Measurements from ENCODE around the gene WDR5B. TPM values are rescaled to one million over a fixed set of nuclear protein-coding genes. Genes with fewer than 3 reads are reported as not detected.

The WDR5B gene
- total and polyA plus RNA-seq, 2 of the 8 experiments (the other 6 are each of a cell fraction or from before 2014, with no cell fraction given): 1.9 to 3.5 TPM

DNA sequence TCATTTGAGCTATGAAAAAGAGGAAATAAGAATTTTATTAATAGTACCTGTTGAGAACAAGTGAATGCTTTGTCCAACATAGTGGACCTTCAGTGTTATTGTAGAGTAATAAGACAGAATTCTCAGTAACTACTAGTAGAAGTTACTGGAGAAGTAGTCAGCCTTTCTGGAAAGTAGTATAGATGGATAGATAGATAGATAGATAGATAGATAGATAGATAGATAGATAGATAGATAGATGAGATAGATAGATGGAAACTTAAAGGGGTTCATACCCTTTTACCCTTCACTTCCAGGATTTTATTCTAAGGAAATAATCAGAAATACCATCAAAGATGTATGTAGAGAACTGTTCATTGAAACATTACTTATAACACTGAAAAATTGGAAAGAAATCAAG is 26.7 kb downstream of the WDR5B start:
- ChIA-PET POLR2A (ENCODE audit: partially characterized antibody) (no interaction called here), CTCF (ENCODE audit: partially characterized antibody) (interaction anchor here (1.1 to 6.0 kb wide), 3 partner anchors 284 to 843 kb away, joined by 4 to 44 read pairs (median 6); partner anchors contain the start of gene PARP14)
- Histone ChIP-seq H3K18ac (ENCODE audit: extremely low read depth, low read length) (no peak overlapping the region), H3K79me2 (ENCODE audit: control insufficient read depth in 1 of 2, insufficient read depth in 2 of 2, low read length in 2 of 2) (peaks cover 0 to 35% of the 10 kb centered on the region in 2 experiments; a peak in 2 of 4 replicates), H3K23ac (ENCODE audit: insufficient read length) (no peak overlapping the region), H2BK120ac (replicated peaks; ENCODE audit: low read depth, low read length) (no peak overlapping the region), H3K27ac (ENCODE audit: low read depth, low read length) (no peak overlapping the region), H3K9ac (replicated peaks in 1 of 4; ENCODE audit: extremely low read depth in 1 of 4, low read depth in 3 of 4, low read length in 3 of 4) (no peak overlapping the region), H3K4me3 (ENCODE audit: extremely low read depth in 1 of 4, insufficient read depth in 2 of 4, low read depth in 3 of 4, low read length in 4 of 4) (no peak overlapping the region), H3K36me3 (ENCODE audit: control insufficient read depth in 2 of 4, insufficient read depth in 4 of 4, low read length in 3 of 4) (peaks cover 0 to 7% (median 0%) of the 10 kb centered on the region in 4 experiments; a peak in 3 of 8 replicates), H3K4me2 (ENCODE audit: insufficient read depth in 1 of 2, low read depth in 2 of 2, low read length in 2 of 2) (no peak overlapping the region), H3K4ac (replicated peaks; ENCODE audit: insufficient read length, low read depth, low read length) (no peak overlapping the region), H4K91ac (replicated peaks; ENCODE audit: insufficient read length, low read length) (no peak overlapping the region), H3K27me3 (replicated peaks in 1 of 4; ENCODE audit: control insufficient read depth in 3 of 4, extremely low read depth in 1 of 4, insufficient read depth in 3 of 4, low read length in 3 of 4) (no peaks in the 10 kb centered on the region), H3K14ac (ENCODE audit: insufficient read length) (no peak overlapping the region), H3K56ac (replicated peaks; ENCODE audit: insufficient read length, low read depth, low read length) (no peak overlapping the region), H3K79me1 (ENCODE audit: low read depth, low read length) (peaks cover 2% of the 10 kb centered on the region; the same call in 1 of the 2 replicates), H3K23me2 (ENCODE audit: low read depth, low read length) (peaks cover 4% of the 10 kb centered on the region), H4K5ac (ENCODE audit: insufficient read length, low read depth, low read length) (no peak overlapping the region), H2BK15ac (ENCODE audit: low read length) (no peak overlapping the region), H2AFZ (ENCODE audit: low read length) (no peak overlapping the region), H2BK12ac (ENCODE audit: low read depth, low read length) (no peak overlapping the region), H4K8ac (ENCODE audit: extremely low read depth, insufficient read depth, low read length) (no peak overlapping the region), H2BK20ac (ENCODE audit: low read length) (no peak overlapping the region), H2BK5ac (ENCODE audit: low read depth, low read length) (no peak overlapping the region), H3K9me3 (ENCODE audit: insufficient read depth in 2 of 2, low read depth in 1 of 2, low read length in 1 of 2) (no peaks in the 10 kb centered on the region), H3K4me1 (replicated peaks in 1 of 4; ENCODE audit: control insufficient read depth in 3 of 4, insufficient read depth in 4 of 4, low read length in 3 of 4) (peaks cover 0 to 3% (median 0%) of the 10 kb centered on the region in 4 experiments; a peak in 1 of 7 replicates), H2AK5ac (ENCODE audit: low read depth, low read length) (no peak overlapping the region), H4K20me1 (replicated peaks in 1 of 2; ENCODE audit: control insufficient read depth in 1 of 2, insufficient read depth in 2 of 2, low read length in 2 of 2) (peaks cover 0 to 2% of the 10 kb centered on the region in 2 experiments)
- DNase-seq (ENCODE audit: low read depth in 1 of 2, low spot score in 2 of 2) (no peak), FAIRE-seq (no peak)
- no peak for TF ChIP-seq JUND (IDR thresholded peaks at IDR 0.05; ENCODE audit: low read length)
- no peak for TF ChIP-seq CHD2 (IDR thresholded peaks at IDR 0.05; ENCODE audit: low read length)
- no peak for TF ChIP-seq KDM1A (IDR thresholded peaks at IDR 0.05; ENCODE audit: borderline replicate concordance, low read length)
- TF ChIP-seq POLR2A (IDR thresholded peaks at IDR 0.05; ENCODE audit: control extremely low read depth in 1 of 2, low read depth in 2 of 2, low read length in 2 of 2): no peak
- no peak for TF ChIP-seq ASH2L (IDR thresholded peaks at IDR 0.05; ENCODE audit: low read length)
- no peak for TF ChIP-seq TCF12 (IDR thresholded peaks at IDR 0.05; ENCODE audit: low read depth, low read length)
- TF ChIP-seq ZNF274 (IDR thresholded peaks at IDR 0.05; ENCODE audit: borderline replicate concordance, extremely low read depth, low read length): no peak
- no peak for TF ChIP-seq HDAC6 (IDR thresholded peaks at IDR 0.05; ENCODE audit: low read depth, low read length)
